Esophagus (tissue), 2 donors: Measurements from ENCODE around the gene STAP2. TPM values are rescaled to one million over a fixed set of nuclear protein-coding genes. Genes with fewer than 3 reads are reported as not detected.

Experiments
- H3K27ac ChIP-seq, 2 donors: one replicate each; pipeline ENCODE4 v1.5.1; 2013; ENCODE audit warnings: low read depth in 2 of 2, mild to moderate bottlenecking in 2 of 2, inconsistent platforms in 1 of 2, low read length in 1 of 2, moderate library complexity in 1 of 2
- H3K27me3 ChIP-seq, 2 donors: one replicate each; pipeline ENCODE4 v1.6.1; 2013; ENCODE audit warnings: low read length in 2 of 2, control low read depth in 1 of 2, mild to moderate bottlenecking in 1 of 2; ENCODE audit not compliant: insufficient read depth in 2 of 2, control insufficient read depth in 1 of 2
- H3K36me3 ChIP-seq, 2 donors: one replicate each; pipeline ENCODE4 v1.6.1; 2013; ENCODE audit warnings: low read length in 1 of 2; ENCODE audit not compliant: control insufficient read depth in 2 of 2, insufficient read depth in 2 of 2
- H3K4me1 ChIP-seq, 2 donors: one replicate each; pipeline ENCODE4 v1.6.1; 2013; ENCODE audit warnings: low read length in 1 of 2; ENCODE audit not compliant: control insufficient read depth in 2 of 2, insufficient read depth in 2 of 2
- H3K4me3 ChIP-seq, 2 donors: one replicate each; pipeline ENCODE4 v1.5.1; 2013; ENCODE audit warnings: low read length in 2 of 2, mild to moderate bottlenecking in 2 of 2, low read depth in 1 of 2, moderate library complexity in 1 of 2
- H3K9me3 ChIP-seq, 2 donors: one replicate each; pipeline ENCODE4 v1.6.1; 2013; ENCODE audit warnings: mild to moderate bottlenecking in 2 of 2, low read depth in 1 of 2, low read length in 1 of 2, moderate library complexity in 1 of 2; ENCODE audit not compliant: control insufficient read depth in 2 of 2, insufficient read depth in 1 of 2
- WGBS, 2 donors: extraction: QIAGEN DNeasy Blood & Tissue Kit; methylation state at CpG; one replicate each; pipeline ENCODE4 v1.1.7; 2013; 5-methylcytosine and 5-hydroxymethylcytosine counted together
- polyA plus RNA-seq, 2 donors: library from polyadenylated mRNA; stranded (reverse); fragments of 200-250 nt; gene quantifications; one replicate each; pipeline ENCODE4 v1.2.3, GENCODE V29; 2013
- donor health status: healthy with polysubstance abuse.
- donor health status: Bipolar disorder and iron deficiency.

STAP2 gene
- polyA plus RNA-seq, 2 donors = 99.2 to 126 TPM

DNA sequence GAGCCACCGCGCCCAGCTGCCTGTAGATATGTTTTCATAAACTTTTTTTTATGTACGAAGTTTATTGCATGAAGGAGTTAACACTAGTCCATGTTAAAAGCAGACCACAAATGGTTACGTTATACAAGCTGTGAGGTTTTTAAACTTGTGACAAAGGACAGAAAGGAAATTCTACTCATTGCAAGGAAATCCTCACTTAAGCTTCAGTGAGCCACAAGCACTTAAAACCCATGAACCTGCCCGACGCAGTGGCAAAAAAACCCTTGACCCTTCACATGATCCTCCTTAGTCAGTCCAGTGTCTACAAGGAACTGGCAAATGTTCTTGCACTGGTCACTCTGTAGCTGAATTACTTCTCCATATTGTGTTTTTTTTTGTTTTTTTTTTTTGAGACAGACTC, 8.9 kb upstream of the STAP2 start:
- Histone ChIP-seq H3K4me3 (no peak overlapping the region), H3K36me3 (peaks cover 0 to 7% of the 10 kb centered on the region in 2 donors), H3K4me1 (peaks cover 3 to 9% of the 10 kb centered on the region in 2 donors), H3K27me3 (no peaks in the 10 kb centered on the region), H3K9me3 (no peaks in the 10 kb centered on the region), H3K27ac (no peak overlapping the region)
- 75 to 85% methylated on average over 6 of the region's 6 CpGs for WGBS, 2 donors

- H3K4me1 ChIP-seq = peaks cover 3 to 12% of the 10 kb centered on the region in 2 donors
- H3K36me3 ChIP-seq = peaks cover 0 to 7% of the 10 kb centered on the region in 2 donors
- 90% methylated on average over 6 of the region's 6 CpGs for WGBS, 2 donors
- no peaks in the 10 kb centered on the region for H3K9me3 ChIP-seq
- no peak overlapping the region for H3K4me3 ChIP-seq
- no peaks in the 10 kb centered on the region for H3K27me3 ChIP-seq
- H3K27ac ChIP-seq = no peak overlapping the region
These were observed 7.4 kb upstream of the STAP2 start for GRCh38 chr19:4346020-4346383.

DNA sequence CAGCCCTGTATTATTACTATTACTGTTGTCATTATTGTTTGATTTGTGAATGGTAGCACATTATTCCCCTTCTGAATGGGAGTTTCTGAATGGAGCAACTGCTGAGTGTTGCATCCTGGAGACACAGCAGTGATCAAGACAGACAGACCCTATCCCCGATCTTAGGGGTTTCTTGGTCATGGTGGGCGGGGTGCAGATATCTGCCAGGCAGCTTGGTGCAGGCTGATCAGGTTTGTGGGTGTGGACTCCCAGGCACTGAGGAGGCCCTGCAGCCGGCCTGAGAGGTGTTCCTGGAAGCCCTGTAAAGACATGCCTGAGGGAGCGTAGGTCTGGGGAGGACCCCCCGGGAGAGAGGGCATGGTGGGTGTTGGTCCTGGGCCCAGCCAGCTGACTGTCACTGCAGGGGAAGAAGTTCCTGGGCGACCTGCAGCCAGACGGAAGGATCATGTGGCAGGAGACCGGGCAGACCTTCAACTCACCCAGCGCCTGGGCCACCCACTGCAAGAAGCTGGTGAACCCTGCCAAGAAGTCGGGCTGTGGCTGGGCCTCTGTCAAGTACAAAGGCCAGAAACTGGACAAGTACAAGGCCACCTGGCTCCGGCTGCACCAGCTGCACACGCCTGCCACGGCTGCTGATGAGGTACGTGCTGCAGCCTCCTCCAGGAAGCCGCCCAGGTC, 6.9 kb upstream of the STAP2 start:
- H3K27me3 ChIP-seq = no peaks in the 10 kb centered on the region
- H3K9me3 ChIP-seq = no peaks in the 10 kb centered on the region
- no peak overlapping the region for H3K27ac ChIP-seq
- H3K4me1 ChIP-seq = peaks cover 0 to 12% of the 10 kb centered on the region in 2 donors
- WGBS, 2 donors = 80 to 87% methylated on average over 15 of the region's 15 CpGs
- peaks cover 0 to 7% of the 10 kb centered on the region in 2 donors for H3K36me3 ChIP-seq
- no peak overlapping the region for H3K4me3 ChIP-seq

DNA sequence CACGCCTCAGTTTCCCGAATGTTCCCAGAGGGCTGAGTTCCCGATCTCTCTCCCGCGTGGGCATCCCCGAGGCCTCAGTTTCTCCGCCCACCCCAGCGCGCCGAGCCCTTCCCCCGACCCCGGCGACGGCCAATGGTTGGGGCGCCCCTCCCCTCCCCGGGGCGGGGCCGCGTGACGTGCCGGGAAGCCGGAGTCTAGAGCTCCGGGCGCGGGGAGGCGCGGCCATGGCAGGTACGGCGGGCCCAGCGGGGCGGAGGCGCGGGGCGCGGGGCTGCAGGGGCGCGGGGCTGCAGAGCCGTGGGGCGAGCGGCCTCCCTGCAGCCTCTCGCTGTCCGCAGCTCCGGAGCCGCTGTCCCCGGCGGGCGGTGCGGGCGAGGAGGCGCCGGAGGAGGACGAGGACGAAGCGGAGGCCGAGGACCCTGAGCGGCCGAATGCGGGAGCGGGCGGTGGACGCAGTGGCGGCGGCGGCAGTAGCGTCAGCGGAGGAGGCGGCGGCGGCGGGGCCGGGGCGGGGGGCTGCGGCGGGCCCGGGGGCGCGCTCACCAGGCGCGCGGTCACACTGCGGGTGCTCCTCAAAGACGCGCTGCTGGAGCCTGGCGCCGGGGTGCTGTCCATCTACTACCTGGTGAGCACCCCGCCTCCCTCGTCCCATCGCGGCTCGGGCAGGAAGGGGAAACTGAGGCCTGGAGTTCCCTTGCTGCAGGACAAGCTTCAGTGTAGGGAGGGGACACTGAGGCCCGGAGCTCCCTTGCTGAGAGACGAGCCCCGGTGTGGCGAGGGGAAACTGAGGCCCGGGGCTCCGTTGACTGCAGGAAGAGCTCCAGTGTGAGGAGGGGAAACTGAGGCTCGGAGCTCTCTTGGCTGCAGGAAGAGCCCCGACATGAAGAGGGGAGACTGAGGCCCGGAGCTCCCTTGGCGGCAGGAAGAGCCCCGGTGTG, 5.0 kb upstream of the STAP2 start, which contains the start of gene MPND:
MPND (plus strand) TSS at position 193 of the 938 bp plus-strand sequence; CDS start at position 225, 32 bp downstream.
- 4 to 6% methylated on average over 71 to 101 of the region's 101 CpGs for WGBS, 2 donors
- H3K27ac ChIP-seq = peak within 1 kb of the TSS; percentile 91 to 99
- peak within 1 kb of the TSS; percentile 62 to 71 for H3K4me3 ChIP-seq
- H3K36me3 ChIP-seq = peaks cover 0 to 7% of the 10 kb centered on the region in 2 donors
- no peaks in the 10 kb centered on the region for H3K27me3 ChIP-seq
- no peaks in the 10 kb centered on the region for H3K9me3 ChIP-seq
- H3K4me1 ChIP-seq = peaks cover 0 to 11% of the 10 kb centered on the region in 2 donors

GRCh38 chr19:4342615-4343369, 4.2 kb upstream of the STAP2 start:
- WGBS, 2 donors = 0% methylated on average over 39 of the region's 39 CpGs
- peak overlapping the region; percentile 62 to 71 for H3K4me3 ChIP-seq

GRCh38 chr19:4342314-4342614, 3.6 kb upstream of the STAP2 start:
- 2 to 4% methylated on average over 10 of the region's 10 CpGs for WGBS, 2 donors
- Histone ChIP-seq H3K9me3 (no peaks in the 10 kb centered on the region), H3K36me3 (peaks cover 0 to 7% of the 10 kb centered on the region in 2 donors), H3K27ac (peak overlapping the region; percentile 87 to 96), H3K4me1 (peaks cover 0 to 11% of the 10 kb centered on the region in 2 donors), H3K4me3 (peak overlapping the region; percentile 50 to 61), H3K27me3 (no peaks in the 10 kb centered on the region)

More at GRCh38 chr19:4342615-4343369, 4.2 kb upstream of the STAP2 start:
- Histone ChIP-seq H3K9me3 (no peaks in the 10 kb centered on the region), H3K4me1 (peaks cover 0 to 11% of the 10 kb centered on the region in 2 donors), H3K27me3 (no peaks in the 10 kb centered on the region), H3K27ac (peak overlapping the region; percentile 91 to 99), H3K36me3 (peaks cover 0 to 7% of the 10 kb centered on the region in 2 donors)

GRCh38 chr19:4337906-4338440, 654 bp downstream of the STAP2 start:
- 9 to 13% methylated on average over 14 of the region's 14 CpGs for WGBS, 2 donors
- no peaks in the 10 kb centered on the region for H3K27me3 ChIP-seq
- no peaks in the 10 kb centered on the region for H3K36me3 ChIP-seq
- H3K4me1 ChIP-seq = peaks cover 0 to 3% of the 10 kb centered on the region in 2 donors
- peak overlapping the region; percentile 78 to 79 for H3K27ac ChIP-seq
- no peaks in the 10 kb centered on the region for H3K9me3 ChIP-seq
- H3K4me3 ChIP-seq = peak overlapping the region; percentile 49 to 64

GRCh38 chr19:4334929-4335570, 3.6 kb downstream of the STAP2 start:
- WGBS, 2 donors = 91 to 95% methylated on average over 7 of the region's 7 CpGs
- no peaks in the 10 kb centered on the region for H3K27me3 ChIP-seq
- no peaks in the 10 kb centered on the region for H3K4me1 ChIP-seq
- no peaks in the 10 kb centered on the region for H3K36me3 ChIP-seq
- no peak overlapping the region for H3K27ac ChIP-seq
- no peaks in the 10 kb centered on the region for H3K9me3 ChIP-seq
- H3K4me3 ChIP-seq = no peak overlapping the region
